Measurements from ENCODE around the gene DAP.
A peak's percentile ranks its signal among the peaks of the same experiment; 100 is the strongest.

Gene DAP

DNA sequence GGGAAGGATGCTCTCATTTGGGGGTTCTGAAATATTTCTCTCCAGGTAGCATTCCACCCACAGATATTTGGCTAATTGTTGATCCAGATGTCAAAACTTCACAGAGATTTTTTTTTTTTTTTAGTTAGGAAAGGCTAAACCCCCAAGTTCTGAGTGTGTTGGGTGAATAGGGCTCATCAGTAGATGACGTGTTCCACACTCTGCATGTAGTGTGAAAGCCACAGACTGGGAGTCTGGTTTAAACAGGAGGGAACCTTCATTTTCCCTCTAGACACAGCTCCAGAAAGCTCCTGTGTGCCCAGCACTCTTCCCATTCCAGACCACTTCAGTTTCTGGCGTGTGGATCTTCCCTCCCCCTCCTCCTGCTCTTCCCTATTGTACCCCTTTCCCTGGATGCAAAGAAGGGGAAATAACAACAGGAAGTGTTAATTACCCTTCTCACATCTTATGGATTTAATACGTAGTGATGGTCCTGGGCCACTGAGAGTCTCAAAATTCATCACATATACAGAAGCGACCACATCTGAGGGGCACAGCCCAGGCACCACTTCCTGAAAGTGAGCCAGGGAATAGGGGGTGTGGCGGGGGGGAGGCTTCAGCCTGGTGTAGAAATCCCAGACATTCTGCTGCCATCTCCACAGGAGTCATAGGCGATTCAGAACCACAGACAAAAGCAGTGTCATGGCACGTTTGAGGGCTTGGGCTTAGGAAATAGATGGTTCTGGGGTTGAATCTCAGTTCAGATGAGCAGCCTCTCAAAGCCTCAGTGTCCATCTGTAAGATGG is 65.1 kb downstream of the DAP start:
- Histone ChIP-seq H3K27ac (ENCODE audit: low read depth, low read length) (no peak overlapping the region), H3K4me3 (ENCODE audit: insufficient read depth, low read length, poor library complexity, severe bottlenecking) (no peak overlapping the region), H3K4me2 (ENCODE audit: low read depth, low read length, poor library complexity, severe bottlenecking) (no peak overlapping the region), H3K36me3 (ENCODE audit: low read length) (no peaks in the 10 kb centered on the region), H4K20me1 (ENCODE audit: low read depth, low read length) (no peaks in the 10 kb centered on the region; the same call in 1 of the 2 replicates), H3F3A (ENCODE audit: insufficient read depth) (peaks cover 7% of the 10 kb centered on the region; the same call in 1 of the 2 replicates), H3K27me3 (ENCODE audit: low read length) (no peaks in the 10 kb centered on the region), H2AFZ (ENCODE audit: low read depth, low read length, severe bottlenecking) (no peak overlapping the region), H3K79me2 (ENCODE audit: insufficient read depth, low read length) (0 out of 2 replicates have a peak, but pooled peaks cover 3% of the 10 kb centered on the region), H3K9me2 (replicated peaks; ENCODE audit: insufficient read depth, low read length) (no peaks in the 10 kb centered on the region), H3K9me3 (ENCODE audit: insufficient read depth, low read length) (no peaks in the 10 kb centered on the region), H3K9ac (ENCODE audit: low read length) (no peak overlapping the region)
- TF ChIP-seq, protein P1, sequence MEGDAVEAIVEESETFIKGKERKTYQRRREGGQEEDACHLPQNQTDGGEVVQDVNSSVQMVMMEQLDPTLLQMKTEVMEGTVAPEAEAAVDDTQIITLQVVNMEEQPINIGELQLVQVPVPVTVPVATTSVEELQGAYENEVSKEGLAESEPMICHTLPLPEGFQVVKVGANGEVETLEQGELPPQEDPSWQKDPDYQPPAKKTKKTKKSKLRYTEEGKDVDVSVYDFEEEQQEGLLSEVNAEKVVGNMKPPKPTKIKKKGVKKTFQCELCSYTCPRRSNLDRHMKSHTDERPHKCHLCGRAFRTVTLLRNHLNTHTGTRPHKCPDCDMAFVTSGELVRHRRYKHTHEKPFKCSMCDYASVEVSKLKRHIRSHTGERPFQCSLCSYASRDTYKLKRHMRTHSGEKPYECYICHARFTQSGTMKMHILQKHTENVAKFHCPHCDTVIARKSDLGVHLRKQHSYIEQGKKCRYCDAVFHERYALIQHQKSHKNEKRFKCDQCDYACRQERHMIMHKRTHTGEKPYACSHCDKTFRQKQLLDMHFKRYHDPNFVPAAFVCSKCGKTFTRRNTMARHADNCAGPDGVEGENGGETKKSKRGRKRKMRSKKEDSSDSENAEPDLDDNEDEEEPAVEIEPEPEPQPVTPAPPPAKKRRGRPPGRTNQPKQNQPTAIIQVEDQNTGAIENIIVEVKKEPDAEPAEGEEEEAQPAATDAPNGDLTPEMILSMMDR (IDR thresholded peaks at IDR 0.05; ENCODE audit: insufficient read depth, low read length, poor library complexity, severe bottlenecking) = no peak
- TF ChIP-seq EZH2phosphoT487 (conservative IDR thresholded peaks at IDR 0.05; ENCODE audit: low read length) = no peak

DNA sequence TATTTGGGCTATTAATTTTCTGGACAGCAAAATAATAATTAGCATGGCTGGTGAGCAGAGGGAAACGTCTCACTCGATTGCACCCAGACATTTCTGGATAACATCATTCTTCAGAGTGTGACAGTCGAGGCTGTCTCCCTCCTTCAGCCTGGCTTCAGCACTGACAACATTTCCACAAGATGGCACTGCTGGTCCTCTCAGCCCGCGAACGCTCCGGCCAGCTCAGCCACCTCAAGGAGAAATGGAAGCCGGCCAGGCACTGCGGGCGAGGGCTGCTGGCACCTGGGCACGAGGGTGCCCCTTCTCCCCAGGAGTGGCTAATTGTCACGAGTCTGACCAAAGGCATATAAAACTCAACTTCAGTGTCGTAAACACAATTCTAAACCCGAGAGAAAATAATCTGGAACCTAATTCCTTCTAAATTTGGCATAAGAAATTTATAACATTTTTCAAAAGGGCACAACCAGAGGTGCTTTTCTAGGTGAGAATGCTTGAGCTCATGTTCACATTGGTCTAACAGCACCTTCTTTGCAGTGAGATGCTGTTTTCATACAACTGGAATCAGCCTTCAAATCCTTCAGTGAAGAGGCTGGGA is 65.9 kb downstream of the DAP start:
- no peak overlapping the region for H3K27ac ChIP-seq (ENCODE audit: low read depth, low read length)
- H3K9ac ChIP-seq (ENCODE audit: low read length) = no peak overlapping the region
- H3K4me3 ChIP-seq (ENCODE audit: insufficient read depth, low read length, poor library complexity, severe bottlenecking) = no peak overlapping the region
- no peaks in the 10 kb centered on the region for H3K36me3 ChIP-seq (ENCODE audit: low read length)
- no peaks in the 10 kb centered on the region for H3F3A ChIP-seq (ENCODE audit: insufficient read depth)
- H3K27me3 ChIP-seq (ENCODE audit: low read length) = no peaks in the 10 kb centered on the region
- H3K4me2 ChIP-seq (ENCODE audit: low read depth, low read length, poor library complexity, severe bottlenecking) = no peak overlapping the region
- H3K9me2 ChIP-seq (replicated peaks; ENCODE audit: insufficient read depth, low read length) = no peaks in the 10 kb centered on the region
- TF ChIP-seq, protein P1 (IDR thresholded peaks at IDR 0.05; ENCODE audit: insufficient read depth, low read length, poor library complexity, severe bottlenecking) = peak; percentile 62
- TF ChIP-seq EZH2phosphoT487 (conservative IDR thresholded peaks at IDR 0.05; ENCODE audit: low read length) = no peak
- H2AFZ ChIP-seq (ENCODE audit: low read depth, low read length, severe bottlenecking) = no peak overlapping the region
- no peaks in the 10 kb centered on the region for H3K9me3 ChIP-seq (ENCODE audit: insufficient read depth, low read length)
- no peaks in the 10 kb centered on the region; the same call in 1 of the 2 replicates for H4K20me1 ChIP-seq (ENCODE audit: low read depth, low read length)
- H3K79me2 ChIP-seq (ENCODE audit: insufficient read depth, low read length) = no peaks in the 10 kb centered on the region

DNA sequence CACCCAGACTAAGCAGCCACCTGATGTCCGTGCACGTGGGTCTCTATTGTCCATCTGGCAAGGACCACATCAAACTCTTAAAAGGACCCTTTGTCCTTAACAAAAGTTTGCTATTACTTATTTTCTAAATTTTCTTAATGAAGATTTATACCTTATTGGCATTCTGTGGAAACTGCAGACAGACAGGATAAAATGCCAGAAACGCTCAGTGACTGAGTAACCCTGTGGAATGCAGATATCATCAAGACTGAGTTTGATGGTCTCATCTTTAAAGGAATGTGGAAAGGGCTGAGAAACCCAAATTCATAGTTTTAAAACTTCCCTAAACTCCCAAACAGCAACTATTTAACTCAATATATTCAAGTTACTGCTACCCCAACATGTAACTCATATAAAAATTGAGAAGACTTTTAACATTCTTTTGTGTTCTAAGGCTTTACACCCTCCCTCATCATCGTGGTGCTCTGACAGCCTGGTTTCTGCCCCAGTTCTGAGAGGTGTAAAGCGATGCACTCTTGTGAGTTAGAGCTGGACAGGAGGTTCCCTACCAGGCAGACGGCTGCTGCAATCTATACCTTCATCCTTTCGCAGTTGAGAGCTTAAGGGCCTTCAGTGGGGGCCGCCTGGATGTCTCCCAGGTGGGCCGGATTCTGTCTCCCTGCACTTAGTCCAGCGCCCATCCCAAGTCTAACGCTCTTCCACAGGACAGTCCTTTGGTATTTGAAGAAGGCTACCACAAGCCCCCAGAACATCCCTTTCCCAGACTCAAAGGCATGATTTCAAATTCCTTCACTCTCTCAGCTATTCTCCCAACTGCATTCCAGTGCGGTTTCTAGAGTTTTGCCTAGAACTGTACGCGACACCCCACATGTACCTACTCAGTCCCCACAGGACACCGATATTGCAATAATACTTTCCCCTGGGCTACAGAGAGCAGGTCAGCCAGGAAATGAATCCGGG is 68.9 kb downstream of the DAP start:
- Histone ChIP-seq H2AFZ (ENCODE audit: low read depth, low read length, severe bottlenecking) (no peak overlapping the region), H3K27ac (ENCODE audit: low read depth, low read length) (no peak overlapping the region), H3K4me3 (ENCODE audit: insufficient read depth, low read length, poor library complexity, severe bottlenecking) (no peak overlapping the region), H3K9me3 (ENCODE audit: insufficient read depth, low read length) (no peaks in the 10 kb centered on the region), H3K79me2 (ENCODE audit: insufficient read depth, low read length) (no peaks in the 10 kb centered on the region), H3F3A (ENCODE audit: insufficient read depth) (no peaks in the 10 kb centered on the region), H3K27me3 (ENCODE audit: low read length) (no peaks in the 10 kb centered on the region), H4K20me1 (ENCODE audit: low read depth, low read length) (no peaks in the 10 kb centered on the region), H3K36me3 (ENCODE audit: low read length) (no peaks in the 10 kb centered on the region), H3K9ac (ENCODE audit: low read length) (no peak overlapping the region), H3K4me2 (ENCODE audit: low read depth, low read length, poor library complexity, severe bottlenecking) (no peak overlapping the region), H3K9me2 (replicated peaks; ENCODE audit: insufficient read depth, low read length) (no peaks in the 10 kb centered on the region)
- TF ChIP-seq, protein P1 (IDR thresholded peaks at IDR 0.05; ENCODE audit: insufficient read depth, low read length, poor library complexity, severe bottlenecking) = no peak
- TF ChIP-seq EZH2phosphoT487 (conservative IDR thresholded peaks at IDR 0.05; ENCODE audit: low read length) = no peak

Measured in SU-DHL-6 (cell line).